Right lobe of liver (tissue), 6 donors: Measurements from ENCODE around the gene C2orf80. TPM values are rescaled to one million over a fixed set of nuclear protein-coding genes. Genes with fewer than 3 reads are reported as not detected.

Experiments used
- ATAC-seq, 4 donors: fragments of 200-7000 bp; cut with Tn5 transposase; one replicate each; pipeline ENCODE4 v1.9.1; 2020; ENCODE audit warnings: mild to moderate bottlenecking in 4 of 4, moderate library complexity in 4 of 4
- DNase-seq, 3 donors: peaks; one replicate each; pipeline ENCODE4 v3.0.0-alpha.2; 2020
- H3K27ac ChIP-seq, 3 donors: fragments of 200-600 bp; one replicate each; pipeline ENCODE4 v1.8.0; 2022
- H3K27me3 ChIP-seq, 2 donors: fragments of 200-600 bp; one replicate each; pipeline ENCODE4 v1.8.0; 2022
- H3K36me3 ChIP-seq, 4 donors: fragments of 200-600 bp; sonication (generic) in 1 of 4; one replicate each; pipeline versions ENCODE4 v1.5.1 to v1.8.0; 2017 to 2022; ENCODE audit warnings: control low read depth in 1 of 4
- H3K4me1 ChIP-seq, 4 donors: fragments of 200-600 bp; sonication (generic) in 1 of 4; one replicate each; pipeline versions ENCODE4 v1.5.1 to v1.8.0; 2017 to 2022; ENCODE audit warnings: control low read depth in 1 of 4
- H3K4me3 ChIP-seq, 3 donors: fragments of 200-600 bp; one replicate each; pipeline ENCODE4 v1.8.0; 2022
- H3K9me3 ChIP-seq, 4 donors: fragments of 200-600 bp; sonication (generic) in 1 of 4; one replicate each; pipeline versions ENCODE4 v1.5.1 to v1.8.0; 2017 to 2022; ENCODE audit warnings: control low read depth in 1 of 4
- POLR2A ChIP-seq: fragments of 450-650 bp; IDR thresholded peaks from one replicate; pipeline ENCODE4 v1.6.1; 2017; ENCODE audit warnings: antibody characterized with exemption, mild to moderate bottlenecking
- WGBS: methylation state at CpG from one replicate; pipeline ENCODE4 v1.1.6; 2018; ENCODE audit warnings: low coverage, low lambda C conversion rate; ENCODE audit not compliant: insufficient coverage; ENCODE audit errors: missing lambda C conversion rate; 5-methylcytosine and 5-hydroxymethylcytosine counted together
- intact Hi-C, 2 donors: fragments of 100-400 bp; cut with DNase I; formaldehyde crosslinking; loops; one replicate each; pipeline versions ENCODE4 v1.11.2 to v1.14.1; 2022
- total RNA-seq, 6 experiments: library from RNA; depleted of rRNA in 2 of 6; stranded (reverse); fragments of >200 nt in 2 of 6; fragmentation: NEBNext Ultra II Directional in 3 of 6; extraction: Animal tissue kit (Norgen Biotek cat#: 25700) in 3 of 6; gene quantifications; one replicate each; pipeline versions ENCODE4 v1.1.0 to v1.2.4, GENCODE V29; 2016 to 2023
- TF ChIP-seq, protein P1 (sequence below), 4 donors: fragments of 200-600 bp in 3 of 4; fragments of 450-650 bp in 1 of 4; IDR thresholded peaks; one replicate each; pipeline versions ENCODE4 v1.5.1 to v1.8.0; 2016 to 2022; ENCODE audit warnings: antibody characterized with exemption in 4 of 4, mild to moderate bottlenecking in 2 of 4
- donor health status: DM: no; HTN: yes; CAD: no.
- donor health status: DM: no; HTN: no; CAD: no.
- donor health status: DM: no; HTN: no; CAD: no.
- donor health status: DM: no; HTN: yes; CAD: no.
- donor health status: DM: no; HTN: yes; CAD: no.

C2orf80 gene
- total RNA-seq, 6 experiments from 2014 or later, result not detected

GRCh38 chr2:208175840-208176153, 14.0 kb downstream of the C2orf80 start:
- no peak overlapping the region for H3K4me3 ChIP-seq
- no peaks in the 10 kb centered on the region for H3K27me3 ChIP-seq
- ATAC-seq (peak; percentile 37 to 68 (median 54)), DNase-seq (peak in 2 of 3 donors; percentile 58 to 60)
- no peaks in the 10 kb centered on the region for H3K9me3 ChIP-seq
- H3K36me3 ChIP-seq, result no peaks in the 10 kb centered on the region
- 48% methylated on average over 6 of the region's 6 CpGs for WGBS
- TF ChIP-seq, protein P1, sequence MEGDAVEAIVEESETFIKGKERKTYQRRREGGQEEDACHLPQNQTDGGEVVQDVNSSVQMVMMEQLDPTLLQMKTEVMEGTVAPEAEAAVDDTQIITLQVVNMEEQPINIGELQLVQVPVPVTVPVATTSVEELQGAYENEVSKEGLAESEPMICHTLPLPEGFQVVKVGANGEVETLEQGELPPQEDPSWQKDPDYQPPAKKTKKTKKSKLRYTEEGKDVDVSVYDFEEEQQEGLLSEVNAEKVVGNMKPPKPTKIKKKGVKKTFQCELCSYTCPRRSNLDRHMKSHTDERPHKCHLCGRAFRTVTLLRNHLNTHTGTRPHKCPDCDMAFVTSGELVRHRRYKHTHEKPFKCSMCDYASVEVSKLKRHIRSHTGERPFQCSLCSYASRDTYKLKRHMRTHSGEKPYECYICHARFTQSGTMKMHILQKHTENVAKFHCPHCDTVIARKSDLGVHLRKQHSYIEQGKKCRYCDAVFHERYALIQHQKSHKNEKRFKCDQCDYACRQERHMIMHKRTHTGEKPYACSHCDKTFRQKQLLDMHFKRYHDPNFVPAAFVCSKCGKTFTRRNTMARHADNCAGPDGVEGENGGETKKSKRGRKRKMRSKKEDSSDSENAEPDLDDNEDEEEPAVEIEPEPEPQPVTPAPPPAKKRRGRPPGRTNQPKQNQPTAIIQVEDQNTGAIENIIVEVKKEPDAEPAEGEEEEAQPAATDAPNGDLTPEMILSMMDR (IDR thresholded peaks at IDR 0.05), result no peak
- no peak for TF ChIP-seq POLR2A
- intact Hi-C loops, result loop anchor here in 1 of 2 donors (10.0 kb wide), 1 partner anchor 79 kb away; the partner anchor contains the start of gene IDH1
- H3K27ac ChIP-seq, result no peak overlapping the region
- peaks cover 0 to 10% (median 0%) of the 10 kb centered on the region in 4 donors for H3K4me1 ChIP-seq

GRCh38 chr2:208175069-208175839, 14.6 kb downstream of the C2orf80 start:
- WGBS, result 13% methylated on average over 16 of the region's 21 CpGs
- Histone ChIP-seq H3K27ac (no peak overlapping the region), H3K9me3 (no peaks in the 10 kb centered on the region), H3K4me1 (peaks cover 0 to 10% (median 0%) of the 10 kb centered on the region in 4 donors), H3K4me3 (no peak overlapping the region), H3K27me3 (no peaks in the 10 kb centered on the region), H3K36me3 (no peaks in the 10 kb centered on the region)
- TF ChIP-seq POLR2A, result no peak
- TF ChIP-seq, protein P1 (IDR thresholded peaks at IDR 0.05), result peak; percentile 91 to 94 (median 93)
- DNase-seq (peak; percentile 67 to 84 (median 74)), ATAC-seq (peak; percentile 99 to 100 (median 100))
- intact Hi-C loops, result loop anchor here in 1 of 2 donors (10.0 kb wide), 1 partner anchor 80 kb away; the partner anchor contains the start of gene IDH1

- Histone ChIP-seq H3K27ac (no peak overlapping the region), H3K4me3 (no peak overlapping the region), H3K27me3 (no peaks in the 10 kb centered on the region), H3K4me1 (peaks cover 0 to 10% (median 0%) of the 10 kb centered on the region in 4 donors), H3K36me3 (no peaks in the 10 kb centered on the region), H3K9me3 (no peaks in the 10 kb centered on the region)
- intact Hi-C loops, result loop anchor here in 1 of 2 donors (10.0 kb wide), 1 partner anchor 81 kb away; the partner anchor contains the start of gene IDH1
- DNase-seq (no peak), ATAC-seq (no peak)
- WGBS, result 79% methylated on average over 9 of the region's 9 CpGs
- no peak for TF ChIP-seq POLR2A
- TF ChIP-seq, protein P1 (IDR thresholded peaks at IDR 0.05), result no peak
These were observed 15.7 kb downstream of the C2orf80 start for GRCh38 chr2:208174144-208174543.

GRCh38 chr2:208172125-208172524, 17.7 kb downstream of the C2orf80 start:
- intact Hi-C loops, result loop anchor here in 1 of 2 donors (10.0 kb wide), 1 partner anchor 83 kb away; the partner anchor contains the start of gene IDH1
- no peak overlapping the region for H3K4me3 ChIP-seq
- no peaks in the 10 kb centered on the region for H3K9me3 ChIP-seq
- no peak for TF ChIP-seq POLR2A
- TF ChIP-seq, protein P1 (IDR thresholded peaks at IDR 0.05), result no peak
- H3K36me3 ChIP-seq, result no peaks in the 10 kb centered on the region
- WGBS, result 12% methylated on average over 3 of the region's 4 CpGs
- H3K27ac ChIP-seq, result no peak overlapping the region
- DNase-seq, result no peak
- peaks cover 0 to 10% (median 0%) of the 10 kb centered on the region in 4 donors for H3K4me1 ChIP-seq
- peak; percentile 16 to 34 (median 26) for ATAC-seq
- H3K27me3 ChIP-seq, result no peaks in the 10 kb centered on the region
